Measurements from ENCODE around the gene CBX8.

DNA sequence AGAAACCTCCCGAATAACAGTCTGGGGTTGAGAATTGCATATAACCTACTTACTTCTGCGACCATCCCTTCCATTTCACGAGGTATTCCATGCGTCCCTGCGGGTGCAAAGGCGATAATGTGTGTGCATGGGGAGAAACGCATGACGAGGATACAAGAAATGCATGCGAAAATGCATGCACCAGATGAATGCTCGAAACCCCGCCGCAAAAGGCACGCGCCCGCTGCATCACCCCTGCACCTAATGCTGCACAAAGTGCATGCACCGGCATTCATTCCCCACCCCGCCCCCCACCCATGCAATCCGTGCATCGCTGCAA is 474 bp downstream of the CBX8 start:
- TF ChIP-seq, protein P1, sequence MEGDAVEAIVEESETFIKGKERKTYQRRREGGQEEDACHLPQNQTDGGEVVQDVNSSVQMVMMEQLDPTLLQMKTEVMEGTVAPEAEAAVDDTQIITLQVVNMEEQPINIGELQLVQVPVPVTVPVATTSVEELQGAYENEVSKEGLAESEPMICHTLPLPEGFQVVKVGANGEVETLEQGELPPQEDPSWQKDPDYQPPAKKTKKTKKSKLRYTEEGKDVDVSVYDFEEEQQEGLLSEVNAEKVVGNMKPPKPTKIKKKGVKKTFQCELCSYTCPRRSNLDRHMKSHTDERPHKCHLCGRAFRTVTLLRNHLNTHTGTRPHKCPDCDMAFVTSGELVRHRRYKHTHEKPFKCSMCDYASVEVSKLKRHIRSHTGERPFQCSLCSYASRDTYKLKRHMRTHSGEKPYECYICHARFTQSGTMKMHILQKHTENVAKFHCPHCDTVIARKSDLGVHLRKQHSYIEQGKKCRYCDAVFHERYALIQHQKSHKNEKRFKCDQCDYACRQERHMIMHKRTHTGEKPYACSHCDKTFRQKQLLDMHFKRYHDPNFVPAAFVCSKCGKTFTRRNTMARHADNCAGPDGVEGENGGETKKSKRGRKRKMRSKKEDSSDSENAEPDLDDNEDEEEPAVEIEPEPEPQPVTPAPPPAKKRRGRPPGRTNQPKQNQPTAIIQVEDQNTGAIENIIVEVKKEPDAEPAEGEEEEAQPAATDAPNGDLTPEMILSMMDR (IDR thresholded peaks at IDR 0.05 in 8 of 11, conservative IDR thresholded peaks at IDR 0.05 in 3 of 11): no peak
- TF ChIP-seq POLR2AphosphoS5 (IDR thresholded peaks at IDR 0.05): no peak

Data from spleen (tissue), 7 donors.